Mesothelial cell of epicardium (in vitro differentiated cells): ENCODE results near the gene TMEM95. TPM values are rescaled to one million over a fixed set of nuclear protein-coding genes. Genes with fewer than 3 reads are reported as not detected.
"Not testable (repeated sequence)": the region's sequence is repeated elsewhere in the genome, so short reads cannot be mapped to it uniquely, and the experiment has no call there.

ENCODE experiments used
- DNase-seq, 2 experiments: peaks; one replicate each; pipeline ENCODE4 v3.0.0; 2021; ENCODE audit warnings: low spot score in 2 of 2; ENCODE audit not compliant: unreplicated experiment in 2 of 2
- H3K27ac Mint-ChIP-seq: 2 replicates; pipeline ENCODE4 v1.8.0; 2021; ENCODE audit warnings: mixed read lengths
- H3K27me3 Mint-ChIP-seq: 2 replicates; pipeline ENCODE4 v1.8.0; 2021; ENCODE audit warnings: low read depth, mixed read lengths
- H3K36me3 Mint-ChIP-seq: 2 replicates; pipeline ENCODE4 v1.8.0; 2021; ENCODE audit warnings: mixed read lengths
- H3K4me1 Mint-ChIP-seq: 2 replicates; pipeline ENCODE4 v1.8.0; 2021; ENCODE audit warnings: mixed read lengths
- H3K4me3 Mint-ChIP-seq: 2 replicates; pipeline ENCODE4 v1.8.0; 2021; ENCODE audit warnings: mild to moderate bottlenecking, moderate library complexity, mixed read lengths
- H3K9me3 Mint-ChIP-seq: 2 replicates; pipeline ENCODE4 v1.8.0; 2021; ENCODE audit warnings: mixed read lengths
- total RNA-seq: library from RNA; stranded (reverse); gene quantifications from 3 replicates; pipeline ENCODE4 v1.2.1, GENCODE V29; 2021
- TF ChIP-seq, protein P1 (sequence below): fragments of 200-600 bp; sonication (generic); IDR thresholded peaks from one replicate; pipeline ENCODE4 v1.5.0; 2021; ENCODE audit warnings: antibody characterized with exemption; ENCODE audit not compliant: unreplicated experiment

TMEM95 gene
- total RNA-seq, 1 donor from 2014 or later = 0.42 TPM

DNA sequence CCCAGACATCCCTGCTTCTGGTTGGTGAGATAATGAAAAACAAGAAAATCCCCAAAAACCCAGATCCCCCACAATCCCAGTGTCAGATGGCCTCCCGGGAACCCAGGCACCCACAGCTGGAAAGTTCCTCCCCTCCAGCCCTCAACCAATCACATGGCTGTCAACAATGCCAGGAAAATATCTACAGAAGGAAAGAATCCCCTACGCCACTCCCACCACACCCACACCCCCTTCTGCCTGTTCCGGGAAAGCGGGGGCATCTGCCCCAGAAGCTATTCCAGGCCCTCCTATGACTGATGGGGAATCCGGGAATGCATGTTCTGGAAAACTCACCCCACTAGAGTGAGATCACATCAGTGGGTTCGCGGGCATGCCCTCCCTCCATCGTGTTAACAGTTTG, 1.8 kb downstream of the TMEM95 start:
- Mint-ChIP-seq H3K4me3 (no peak overlapping the region), H3K27ac (no peak overlapping the region), H3K36me3 (no peaks in the 10 kb centered on the region), H3K27me3 (no peaks in the 10 kb centered on the region), H3K4me1 (peaks cover 34% of the 10 kb centered on the region), H3K9me3 (no peaks in the 10 kb centered on the region)
- TF ChIP-seq, protein P1, sequence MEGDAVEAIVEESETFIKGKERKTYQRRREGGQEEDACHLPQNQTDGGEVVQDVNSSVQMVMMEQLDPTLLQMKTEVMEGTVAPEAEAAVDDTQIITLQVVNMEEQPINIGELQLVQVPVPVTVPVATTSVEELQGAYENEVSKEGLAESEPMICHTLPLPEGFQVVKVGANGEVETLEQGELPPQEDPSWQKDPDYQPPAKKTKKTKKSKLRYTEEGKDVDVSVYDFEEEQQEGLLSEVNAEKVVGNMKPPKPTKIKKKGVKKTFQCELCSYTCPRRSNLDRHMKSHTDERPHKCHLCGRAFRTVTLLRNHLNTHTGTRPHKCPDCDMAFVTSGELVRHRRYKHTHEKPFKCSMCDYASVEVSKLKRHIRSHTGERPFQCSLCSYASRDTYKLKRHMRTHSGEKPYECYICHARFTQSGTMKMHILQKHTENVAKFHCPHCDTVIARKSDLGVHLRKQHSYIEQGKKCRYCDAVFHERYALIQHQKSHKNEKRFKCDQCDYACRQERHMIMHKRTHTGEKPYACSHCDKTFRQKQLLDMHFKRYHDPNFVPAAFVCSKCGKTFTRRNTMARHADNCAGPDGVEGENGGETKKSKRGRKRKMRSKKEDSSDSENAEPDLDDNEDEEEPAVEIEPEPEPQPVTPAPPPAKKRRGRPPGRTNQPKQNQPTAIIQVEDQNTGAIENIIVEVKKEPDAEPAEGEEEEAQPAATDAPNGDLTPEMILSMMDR = no peak
- no peak for DNase-seq

DNA sequence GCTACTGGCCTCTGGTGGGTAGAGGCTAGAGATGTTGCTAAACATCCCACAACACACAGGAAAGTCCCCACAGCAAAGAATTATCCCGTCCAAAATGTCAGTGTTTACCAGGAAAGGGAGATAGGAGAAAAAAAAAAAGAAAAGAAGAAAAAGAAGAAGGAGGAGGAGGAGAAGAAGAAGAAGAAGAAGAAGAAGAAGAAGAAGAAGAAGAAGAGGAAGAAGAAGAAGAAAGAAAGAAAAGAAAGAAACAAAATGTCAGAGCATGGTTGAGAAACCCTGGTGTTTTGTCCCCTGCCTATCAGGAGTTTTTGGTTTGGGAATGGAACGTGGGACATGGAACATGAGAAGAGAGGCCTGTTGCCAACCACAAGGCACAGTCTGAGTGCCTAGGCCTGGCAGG, 2.4 kb downstream of the TMEM95 start:
- no peak overlapping the region for H3K27ac Mint-ChIP-seq

DNA sequence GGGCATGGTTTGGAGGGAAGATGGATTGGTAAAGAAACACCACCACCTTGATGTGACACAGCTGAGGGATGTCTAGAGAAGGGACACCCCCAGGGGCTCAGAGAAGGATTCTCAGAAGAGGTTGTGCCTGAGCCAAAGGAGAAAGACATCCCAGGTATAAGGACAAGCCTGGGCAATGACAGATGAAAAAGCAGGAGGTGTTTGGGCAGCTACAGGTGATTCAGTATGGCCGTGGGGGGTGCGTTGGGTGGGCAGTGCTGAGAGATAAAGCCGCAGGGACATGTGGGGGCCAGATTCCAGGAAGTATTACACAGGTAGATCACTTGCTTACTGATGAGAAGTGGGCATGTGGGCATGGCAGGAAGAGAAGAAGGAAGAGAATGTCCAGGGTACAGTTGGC, 7.0 kb downstream of the TMEM95 start:
- no peak for DNase-seq
- Mint-ChIP-seq H3K9me3 (no peaks in the 10 kb centered on the region), H3K36me3 (no peaks in the 10 kb centered on the region), H3K27me3 (no peaks in the 10 kb centered on the region), H3K4me3 (no peak overlapping the region), H3K4me1 (no peaks in the 10 kb centered on the region), H3K27ac (no peak overlapping the region)
- TF ChIP-seq, protein P1 = no peak

More for the DNA sequence above, 2.4 kb downstream of the TMEM95 start:
- H3K4me3 Mint-ChIP-seq = no peak overlapping the region
- no peak for DNase-seq
- no peaks in the 10 kb centered on the region for H3K9me3 Mint-ChIP-seq
- peaks cover 33% of the 10 kb centered on the region for H3K4me1 Mint-ChIP-seq
- no peaks in the 10 kb centered on the region for H3K27me3 Mint-ChIP-seq
- H3K36me3 Mint-ChIP-seq = no peaks in the 10 kb centered on the region
- TF ChIP-seq, protein P1 = no peak

DNA sequence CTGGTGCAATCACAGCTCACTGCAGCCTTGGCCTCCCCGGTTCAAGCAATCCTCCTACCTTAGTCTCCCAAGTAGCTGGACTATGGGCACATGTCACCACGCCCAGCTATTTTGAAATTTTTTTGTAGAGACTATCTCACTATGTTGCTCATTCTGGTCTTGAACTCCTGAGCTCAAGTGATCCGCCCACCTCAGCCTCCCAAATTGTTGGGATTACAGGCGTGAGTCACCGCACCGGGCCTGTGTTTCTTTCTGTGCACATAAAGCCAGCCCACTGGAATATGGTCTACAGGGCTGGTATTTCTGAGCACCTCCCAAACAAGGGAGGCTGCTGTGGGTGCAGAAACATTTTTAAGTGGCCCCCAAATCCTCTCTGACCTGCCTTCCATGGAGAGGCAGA, 8.4 kb downstream of the TMEM95 start:
- TF ChIP-seq, protein P1 = no peak
- no peaks in the 10 kb centered on the region for H3K27me3 Mint-ChIP-seq
- no peak for DNase-seq
- H3K27ac Mint-ChIP-seq = no peak overlapping the region
- H3K9me3 Mint-ChIP-seq = no peaks in the 10 kb centered on the region
- H3K36me3 Mint-ChIP-seq = no peaks in the 10 kb centered on the region
- H3K4me1 Mint-ChIP-seq = no peaks in the 10 kb centered on the region
- H3K4me3 Mint-ChIP-seq = no peak overlapping the region

DNA sequence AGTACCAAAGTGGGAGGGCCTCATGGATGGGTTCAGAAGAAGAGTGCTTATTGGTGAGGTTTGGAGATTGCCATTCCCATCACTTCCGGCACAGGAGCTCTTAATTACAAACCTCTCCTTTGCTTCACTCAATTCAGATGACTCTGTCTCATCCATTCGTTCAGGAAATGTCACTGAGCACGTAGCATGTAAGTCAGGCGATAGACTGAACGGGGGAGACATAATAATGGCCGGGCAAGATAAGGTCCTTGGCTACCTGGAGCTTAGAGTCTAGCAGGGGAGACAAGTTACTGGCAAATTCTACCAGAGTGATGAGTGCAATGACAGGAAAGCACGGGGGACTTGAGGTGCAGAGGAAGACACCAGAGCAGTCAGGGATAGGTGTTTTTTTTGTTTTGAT, 11.0 kb downstream of the TMEM95 start:
- not testable (repeated sequence) for H3K9me3 Mint-ChIP-seq, DNase-seq, H3K4me1 Mint-ChIP-seq, H3K27me3 Mint-ChIP-seq, H3K27ac Mint-ChIP-seq, H3K36me3 Mint-ChIP-seq, H3K4me3 Mint-ChIP-seq

DNA sequence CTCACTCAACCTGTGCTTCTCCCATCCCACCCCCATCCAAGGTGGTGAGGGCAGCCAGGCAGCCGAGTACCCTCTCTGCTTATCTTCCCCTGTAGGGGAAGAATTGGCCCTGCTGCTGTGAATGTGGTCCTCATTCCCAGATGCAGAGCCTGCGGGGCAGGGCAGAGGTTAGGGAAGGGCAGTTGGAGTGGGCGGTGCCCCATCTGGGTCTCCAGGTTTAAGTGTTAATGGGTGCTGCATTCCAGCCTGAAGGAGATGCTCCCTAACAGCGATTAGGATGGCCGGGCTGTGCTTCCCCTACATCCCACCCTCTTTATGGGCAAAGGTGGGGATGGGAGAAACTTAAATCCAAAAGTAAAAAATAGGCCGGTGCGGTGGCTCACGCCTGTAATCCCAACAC, 12.1 kb downstream of the TMEM95 start:
- H3K4me3 Mint-ChIP-seq = no peak overlapping the region
- no peaks in the 10 kb centered on the region for H3K36me3 Mint-ChIP-seq
- H3K9me3 Mint-ChIP-seq = no peaks in the 10 kb centered on the region
- TF ChIP-seq, protein P1 = no peak
- no peak overlapping the region for H3K27ac Mint-ChIP-seq
- no peaks in the 10 kb centered on the region for H3K4me1 Mint-ChIP-seq
- peaks cover 6% of the 10 kb centered on the region for H3K27me3 Mint-ChIP-seq
- no peak for DNase-seq
